Measurements from ENCODE around the gene MOB2.
"Not testable (repeated sequence)": the region's sequence is repeated elsewhere in the genome, so short reads cannot be mapped to it uniquely, and the experiment has no call there.

MOB2 gene

DNA sequence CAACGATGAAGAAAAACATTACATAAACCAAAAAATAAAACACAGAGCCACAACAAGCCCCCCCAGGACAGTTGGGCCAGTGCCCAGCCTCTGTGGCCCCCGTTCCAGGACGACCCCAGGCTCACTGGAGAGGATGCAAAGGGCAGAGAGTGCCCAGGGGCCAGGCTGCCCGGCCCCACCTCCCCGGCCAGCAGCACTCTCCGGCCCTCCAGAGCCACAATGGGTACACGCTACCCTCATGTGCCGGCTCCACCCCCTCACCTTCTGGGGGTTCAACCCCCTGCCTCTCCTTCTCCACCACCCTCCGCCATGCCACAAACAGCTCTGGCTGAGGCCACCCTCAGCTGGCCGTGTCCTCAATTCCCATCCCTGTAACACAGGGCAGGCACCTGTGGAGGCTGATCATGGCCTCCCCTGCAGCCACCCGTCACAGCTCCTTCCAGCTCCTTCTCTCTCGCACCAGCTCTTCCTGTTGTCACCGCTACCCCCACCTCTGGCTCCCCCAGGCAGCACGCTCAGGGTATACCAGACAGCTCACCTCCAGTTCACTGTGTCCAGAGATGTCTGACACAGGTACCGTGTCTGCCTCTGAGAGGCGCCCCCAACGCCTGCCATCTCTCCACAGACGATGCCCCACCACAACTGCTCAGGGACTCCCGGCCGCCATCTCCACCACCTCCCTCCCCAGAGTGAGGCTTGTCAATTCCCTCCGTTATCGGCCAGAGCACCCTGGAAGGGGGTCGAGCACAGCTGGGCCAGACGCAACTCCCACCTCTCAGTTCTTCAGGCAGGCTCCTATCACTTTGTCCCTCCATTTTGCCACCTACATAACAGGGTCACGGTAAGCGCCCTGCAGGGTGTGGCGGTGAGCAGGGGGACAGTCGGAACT lies 30.8 kb upstream of the MOB2 start:
- DNase-seq (ENCODE audit: low spot score) = no peak

DNA sequence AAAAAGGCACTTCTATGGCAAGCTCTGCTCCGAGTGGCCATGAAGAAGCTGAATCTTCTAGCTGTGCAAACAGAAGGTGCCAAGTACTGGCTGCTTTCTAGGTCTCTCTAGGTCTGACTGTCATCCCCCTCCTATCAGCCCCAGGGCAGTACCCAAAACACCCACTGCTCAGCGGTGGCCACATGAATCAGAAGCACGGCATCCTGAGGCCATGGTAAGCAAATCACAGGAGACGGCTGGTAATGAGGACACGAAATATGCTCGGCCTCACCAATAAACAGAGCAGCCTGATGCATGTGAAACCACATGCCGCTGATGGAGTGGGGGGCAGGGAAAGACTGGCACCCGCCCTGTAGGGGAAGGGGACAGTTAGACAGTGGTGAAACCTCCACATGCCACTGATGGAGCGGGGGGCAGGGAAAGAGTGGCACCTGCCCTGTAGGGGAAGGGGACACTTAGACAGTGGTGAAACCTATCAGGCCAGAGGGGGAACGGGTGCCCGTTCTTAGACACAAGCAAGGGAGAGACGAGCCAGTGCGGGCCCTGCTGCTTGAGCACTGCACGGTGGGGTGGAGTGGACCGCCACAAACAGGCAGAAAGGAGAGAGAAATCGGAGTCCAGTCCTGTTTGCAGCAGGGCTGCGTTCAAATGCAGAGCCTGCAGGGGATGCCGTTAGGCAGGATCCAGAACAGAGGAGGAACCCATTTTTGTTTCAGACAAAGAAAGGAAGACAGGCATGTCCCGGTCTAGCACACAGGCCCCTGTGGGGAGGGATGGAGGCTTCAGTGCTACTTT lies 29.9 kb upstream of the MOB2 start:
- DNase-seq (ENCODE audit: low spot score) = no peak

DNA sequence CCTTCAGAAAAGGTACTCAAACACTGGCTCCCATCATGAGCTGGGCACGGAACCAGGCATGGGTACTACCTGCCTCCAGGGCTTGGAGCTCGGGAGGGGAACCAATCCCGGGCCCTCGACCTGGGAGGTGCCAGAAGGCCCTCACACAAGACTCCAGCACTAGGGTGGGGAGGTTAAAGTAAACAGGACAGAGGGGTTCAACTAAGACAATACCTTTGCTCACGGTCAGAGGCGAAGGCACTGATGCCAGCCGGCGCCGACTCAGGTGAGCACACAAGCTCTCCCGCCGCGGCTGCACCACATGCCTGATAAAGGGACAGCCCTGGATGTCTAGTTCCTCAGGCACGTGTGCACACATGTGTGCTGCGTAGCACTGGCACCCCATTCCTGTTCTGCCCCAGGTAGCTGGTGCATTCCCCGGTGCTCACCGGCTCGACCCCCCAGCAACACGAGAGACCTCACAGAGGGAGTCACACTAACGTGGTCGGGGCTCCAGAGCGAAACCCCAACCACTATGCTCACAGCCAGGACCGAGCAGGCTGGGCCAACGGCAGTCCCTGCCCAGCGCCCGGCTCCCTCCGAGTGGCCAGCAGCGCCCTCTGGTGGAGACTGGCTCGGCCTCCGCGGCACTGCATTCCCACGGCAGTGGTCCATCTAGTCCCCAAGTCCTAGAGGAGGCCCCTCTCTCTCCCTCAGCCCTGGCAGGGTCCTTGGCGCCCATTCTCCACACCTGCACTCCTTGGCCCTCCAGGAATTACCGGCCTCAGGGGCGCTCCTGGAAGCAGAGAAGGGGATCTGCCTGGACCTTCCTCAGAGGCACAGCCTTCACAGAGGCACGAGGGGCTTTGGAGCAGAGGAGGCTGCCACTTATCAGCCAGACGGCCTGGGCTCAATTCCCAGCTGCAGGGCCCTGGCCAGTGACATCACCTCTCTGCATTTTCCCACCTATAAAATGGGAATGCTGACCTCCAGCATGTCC lies 28.8 kb upstream of the MOB2 start:
- peak; percentile 65 for DNase-seq (ENCODE audit: low spot score)

DNA sequence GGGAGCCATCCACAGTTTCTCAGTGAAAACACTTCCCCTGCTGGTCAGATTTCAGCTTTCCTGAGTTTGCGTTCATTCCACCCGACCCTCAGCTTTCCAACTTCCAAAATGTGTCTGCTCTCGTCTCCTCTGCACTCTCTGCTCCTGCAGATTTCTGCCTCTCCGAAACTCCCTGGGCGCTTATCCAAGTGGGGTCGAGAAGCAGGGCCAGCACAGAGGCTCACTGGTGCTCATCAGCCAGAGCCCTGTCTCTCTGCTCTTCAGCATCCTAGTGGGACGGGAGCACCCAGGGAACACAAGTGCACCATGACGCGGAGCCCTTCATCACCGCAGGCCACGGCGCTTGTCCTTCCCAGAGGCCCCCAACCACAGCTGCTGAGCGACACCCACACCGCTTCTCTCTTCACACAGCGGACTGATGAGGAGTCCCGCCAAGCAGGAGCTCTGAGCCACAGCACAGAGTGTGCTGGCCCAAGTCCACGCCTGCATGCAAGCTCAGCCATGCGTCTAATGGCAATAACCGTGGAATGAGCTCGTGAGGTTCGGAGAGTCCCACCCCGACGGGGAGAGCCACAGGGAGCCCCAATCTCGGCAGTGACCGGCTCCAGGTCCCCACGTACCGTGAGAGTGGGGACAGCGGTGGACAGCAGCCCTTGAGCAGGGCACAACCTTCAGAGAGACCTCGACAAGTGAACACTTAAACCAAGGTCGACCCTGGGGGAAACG lies 27.9 kb upstream of the MOB2 start:
- DNase-seq (ENCODE audit: low spot score) = no peak

DNA sequence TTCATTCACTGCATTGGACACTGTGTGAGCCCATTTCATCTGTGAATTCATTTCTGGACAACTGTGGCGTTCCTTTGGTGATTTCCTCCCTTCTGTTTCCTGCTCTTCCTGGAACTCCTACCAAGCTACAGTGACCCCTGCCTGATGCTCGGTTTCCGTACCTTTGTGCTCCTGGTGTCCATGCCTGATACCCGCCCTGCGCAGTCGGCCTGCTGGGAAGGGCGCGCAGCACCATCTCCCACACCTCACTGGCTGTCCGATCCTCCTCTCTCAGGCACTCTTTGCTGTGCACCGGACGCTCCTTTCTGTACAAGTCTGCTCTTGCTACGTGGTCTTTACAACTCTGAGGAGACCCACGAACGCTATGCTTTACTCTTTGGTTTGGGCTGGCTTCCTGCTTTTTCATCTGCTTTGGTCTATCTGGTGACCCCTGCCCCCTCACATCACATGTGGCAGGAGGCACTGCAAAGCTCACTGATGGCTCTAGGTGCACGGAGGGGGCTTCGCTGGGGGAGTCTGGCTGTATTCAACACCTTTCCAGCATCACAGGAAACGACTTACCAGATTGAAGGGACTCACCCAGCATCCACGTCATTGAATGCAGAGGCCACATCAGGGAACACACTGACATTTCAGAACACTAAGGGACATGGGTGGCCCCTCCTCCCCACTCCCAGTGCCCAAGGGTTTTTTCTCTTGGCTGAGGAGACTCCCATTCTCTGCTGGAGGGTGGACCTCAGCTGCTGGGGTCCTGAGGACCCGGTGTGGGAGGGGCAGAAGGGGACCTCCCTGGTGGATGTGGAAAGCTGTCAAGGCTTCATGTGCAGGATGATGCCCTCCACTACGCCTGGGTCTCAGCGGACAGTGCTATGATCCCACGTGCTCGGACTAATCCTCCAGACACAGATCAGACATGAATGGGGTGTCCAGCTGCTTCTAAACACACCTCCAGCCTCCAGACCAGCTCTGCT lies 27.0 kb upstream of the MOB2 start:
- DNase-seq (ENCODE audit: low spot score) = no peak

DNA sequence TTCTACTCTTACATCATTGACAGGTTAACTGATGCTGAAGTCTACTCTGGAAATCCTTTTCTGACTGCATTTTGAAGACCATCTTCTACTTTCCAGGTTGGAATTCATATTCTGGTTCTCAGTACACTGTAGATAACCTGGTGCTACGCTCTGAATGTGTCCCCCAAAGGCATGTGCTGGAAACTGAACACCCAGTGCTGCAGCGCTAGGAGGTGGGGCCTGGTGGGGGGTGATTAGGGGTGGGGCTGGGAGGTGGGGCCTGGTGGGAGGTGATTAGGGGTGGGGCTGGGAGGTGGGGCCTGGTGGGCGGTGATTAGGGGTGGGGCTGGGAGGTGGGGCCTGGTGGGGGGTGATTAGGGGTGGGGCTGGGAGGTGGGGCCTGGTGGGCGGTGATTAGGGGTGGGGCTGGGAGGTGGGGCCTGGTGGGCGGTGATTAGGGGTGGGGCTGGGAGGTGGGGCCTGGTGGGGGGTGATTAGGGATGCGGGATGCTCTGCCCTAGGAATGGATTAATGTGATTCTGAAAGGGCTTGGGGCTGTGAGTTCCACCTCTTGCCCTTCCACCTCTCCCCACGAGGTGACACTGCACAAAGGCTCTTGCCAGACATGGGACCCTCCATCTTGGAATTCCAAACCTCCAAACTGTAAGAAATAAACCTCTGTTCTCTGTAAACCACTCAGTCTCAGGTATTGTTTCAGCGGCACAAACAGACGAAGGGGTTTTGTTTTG lies 26.1 kb upstream of the MOB2 start:
- peak; percentile 43 for DNase-seq (ENCODE audit: low spot score)

DNA sequence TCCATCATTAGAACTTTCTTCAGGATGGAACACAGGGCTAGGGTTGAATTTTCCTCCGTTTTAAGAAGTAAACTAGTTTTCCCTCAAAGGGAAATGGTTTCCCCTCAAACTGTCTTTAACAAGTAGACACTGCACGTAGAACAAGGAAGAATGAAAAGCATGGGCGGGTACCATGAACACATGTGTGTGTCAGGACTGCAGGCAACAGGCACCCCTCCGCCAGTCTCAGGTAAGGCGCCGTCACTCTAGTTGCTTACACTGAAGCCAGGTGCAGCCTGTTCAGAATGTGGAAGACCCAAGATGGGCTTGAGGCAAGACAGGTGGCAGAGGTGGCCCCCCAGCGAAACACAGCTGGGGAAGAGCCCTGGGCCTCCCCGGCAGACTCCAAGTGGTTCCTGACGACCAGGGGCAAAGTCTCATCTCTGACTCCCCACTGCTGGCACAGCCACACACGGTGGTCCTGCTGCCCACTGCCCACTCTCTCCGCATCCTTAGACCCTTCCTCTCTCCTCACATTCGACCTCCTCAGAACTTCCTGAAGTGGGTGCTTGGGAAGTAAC lies 25.4 kb upstream of the MOB2 start:
- no peak for DNase-seq (ENCODE audit: low spot score)

DNA sequence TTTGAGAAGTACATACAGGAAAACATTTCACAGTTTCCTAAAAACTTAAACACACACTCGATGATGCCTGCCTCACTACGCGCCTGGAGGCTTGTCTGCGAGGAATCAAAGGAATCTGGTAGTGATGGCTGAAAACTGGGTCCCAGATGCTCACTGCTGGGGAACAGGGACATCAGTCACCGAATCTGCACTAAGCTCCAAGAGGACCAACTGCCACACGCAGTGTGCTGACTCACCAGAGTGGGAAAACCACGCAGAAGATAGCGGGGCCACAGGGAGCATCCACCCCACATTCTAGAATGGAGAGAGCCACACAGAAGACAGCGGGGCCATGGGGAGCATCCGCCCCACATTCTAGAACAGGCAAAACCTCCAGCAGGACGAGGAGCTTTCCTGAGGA lies 24.3 kb upstream of the MOB2 start:
- DNase-seq (ENCODE audit: low spot score) = no peak

DNA sequence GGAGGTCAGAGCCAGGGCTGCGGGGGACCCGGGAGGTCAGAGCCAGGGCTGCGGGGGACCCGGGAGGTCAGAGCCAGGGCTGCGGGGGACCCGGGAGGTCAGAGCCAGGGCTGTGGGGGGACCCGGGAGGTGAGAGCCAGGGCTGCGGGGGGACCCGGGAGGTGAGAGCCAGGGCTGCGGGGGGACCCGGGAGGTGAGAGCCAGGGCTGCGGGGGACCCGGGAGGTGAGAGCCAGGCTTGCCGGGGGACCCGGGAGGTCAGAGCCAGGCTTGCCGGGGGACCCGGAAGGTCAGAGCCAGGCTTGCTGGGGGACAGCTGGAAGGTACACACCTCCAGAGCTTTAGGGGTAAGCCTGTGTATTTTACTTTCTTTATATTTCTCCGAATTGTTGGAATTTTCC lies 23.8 kb upstream of the MOB2 start:
- not testable (repeated sequence) for DNase-seq (ENCODE audit: low spot score)

DNA sequence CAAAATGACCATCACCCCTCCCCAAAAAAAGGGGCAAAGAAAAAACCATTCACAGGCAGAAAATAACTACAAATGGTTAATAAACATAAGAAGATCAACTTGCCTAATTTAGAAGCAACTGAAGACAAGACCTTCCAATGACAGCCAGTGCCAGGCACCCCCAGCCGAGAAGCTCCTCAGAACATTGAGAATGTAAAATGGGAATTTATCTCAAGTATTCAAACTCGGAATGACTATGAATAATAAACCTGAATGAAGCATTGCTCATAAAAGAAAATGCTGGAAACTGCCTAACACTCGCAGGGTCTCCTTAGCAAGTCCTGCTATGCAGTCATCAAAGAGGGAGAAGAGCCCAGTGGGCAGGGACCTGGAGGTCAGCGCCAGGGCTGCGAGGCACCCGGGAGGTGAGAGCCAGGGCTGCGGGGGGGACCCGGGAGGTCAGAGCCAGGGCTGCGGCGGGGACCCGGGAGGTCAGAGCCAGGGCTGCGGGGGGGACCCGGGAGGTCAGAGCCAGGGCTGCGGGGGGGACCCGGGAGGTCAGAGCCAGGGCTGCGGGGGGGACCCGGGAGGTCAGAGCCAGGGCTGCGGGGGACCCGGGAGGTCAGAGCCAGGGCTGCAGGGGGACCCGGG lies 23.2 kb upstream of the MOB2 start:
- no peak for DNase-seq (ENCODE audit: low spot score)

DNA sequence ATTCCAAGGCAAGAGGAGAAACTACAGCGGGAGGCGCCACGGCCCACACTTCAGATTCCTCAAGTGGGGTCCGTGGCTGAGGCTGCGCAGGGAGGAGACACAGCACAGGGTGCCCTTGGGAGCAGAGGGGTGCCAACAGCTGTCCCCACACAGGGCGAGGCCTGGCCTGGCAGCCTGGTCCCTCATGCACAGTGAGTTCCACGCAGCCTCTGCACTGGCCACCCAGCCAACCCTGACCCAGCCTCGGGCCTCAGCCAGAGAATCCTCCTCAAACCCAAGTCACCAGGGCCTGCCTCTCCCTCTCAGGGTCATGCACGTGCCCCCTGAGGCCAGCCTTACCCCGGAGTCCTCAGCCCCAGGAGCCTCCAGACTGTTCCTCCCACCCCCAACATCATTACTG lies 22.4 kb upstream of the MOB2 start:
- no peak for DNase-seq (ENCODE audit: low spot score)

DNA sequence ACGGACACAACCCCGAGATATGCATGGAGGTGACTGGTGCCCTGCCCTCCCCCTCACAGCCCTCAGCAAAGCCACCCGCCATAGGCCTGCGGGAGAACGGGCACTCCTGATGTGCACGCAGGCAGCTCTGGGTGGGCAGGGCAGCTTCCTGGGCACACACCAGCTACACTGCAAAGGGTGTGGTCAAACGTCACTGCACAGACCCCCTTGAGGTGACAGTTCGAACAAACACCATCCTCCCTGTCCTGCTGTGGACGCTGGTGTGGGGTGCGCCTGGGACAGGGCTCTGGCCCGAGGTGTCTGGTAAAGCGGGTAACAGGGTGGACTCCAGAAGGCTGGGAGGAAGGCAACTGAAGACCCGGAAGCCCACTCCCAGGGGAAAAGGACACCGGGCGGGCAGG lies 21.9 kb upstream of the MOB2 start:
- DNase-seq (ENCODE audit: low spot score) = no peak

DNA sequence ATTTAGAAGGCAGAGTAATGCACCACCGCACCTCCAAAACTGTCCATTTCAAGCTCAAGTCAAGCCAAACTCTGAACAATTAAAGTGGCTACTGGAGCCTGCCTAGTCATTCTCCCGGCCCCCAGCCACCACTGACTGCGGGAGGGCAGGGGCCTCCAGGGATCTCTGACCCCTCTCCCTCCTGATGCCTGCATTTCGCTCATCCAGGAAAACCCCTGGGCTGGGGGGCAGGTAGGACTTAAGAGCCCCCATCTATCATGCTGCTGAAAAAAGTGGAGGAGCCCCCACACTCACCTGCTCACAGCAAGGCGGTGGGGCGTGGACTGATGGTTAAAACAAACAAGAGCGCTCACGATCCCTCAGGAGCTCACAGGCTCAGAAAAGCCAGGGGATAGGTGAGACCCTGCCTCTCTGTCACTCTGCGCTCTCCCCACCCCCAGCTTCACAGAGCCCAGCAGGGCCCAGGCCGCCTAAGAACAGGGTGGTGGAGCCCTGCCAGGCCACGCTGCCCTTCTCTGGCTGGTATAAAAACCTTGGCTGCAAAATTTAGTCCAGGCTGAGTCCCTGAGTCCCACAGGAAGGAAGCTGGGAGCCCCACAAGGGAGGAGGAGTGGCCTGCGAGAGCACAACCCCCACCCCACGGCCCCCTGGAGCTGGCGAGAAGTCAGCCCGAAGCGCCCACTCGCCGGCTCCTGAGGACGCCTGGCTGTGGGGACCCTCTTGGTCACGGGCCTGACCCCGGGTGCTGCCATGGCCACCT lies 21.0 kb upstream of the MOB2 start:
- no peak for DNase-seq (ENCODE audit: low spot score)

DNA sequence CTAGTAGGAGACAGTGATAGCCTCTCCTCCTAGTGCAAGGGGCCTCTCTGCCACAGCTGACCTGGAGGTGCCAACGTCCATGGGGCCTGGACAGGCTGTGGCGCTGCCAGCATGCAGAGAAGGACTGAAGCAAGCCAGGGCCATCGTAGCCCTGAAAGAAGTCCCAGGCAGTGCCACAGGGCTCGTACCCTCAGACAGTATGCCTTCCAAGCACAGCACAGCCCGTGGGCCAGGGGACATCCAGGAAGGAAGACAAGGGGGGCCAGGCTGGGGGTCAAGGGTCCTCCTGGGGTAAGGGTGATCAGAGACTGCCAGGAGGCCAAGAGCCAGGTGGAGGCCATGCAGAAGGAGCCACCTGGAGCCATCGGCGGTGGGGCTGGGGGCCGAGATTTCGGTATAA lies 20.4 kb upstream of the MOB2 start:
- no peak for DNase-seq (ENCODE audit: low spot score)

DNA sequence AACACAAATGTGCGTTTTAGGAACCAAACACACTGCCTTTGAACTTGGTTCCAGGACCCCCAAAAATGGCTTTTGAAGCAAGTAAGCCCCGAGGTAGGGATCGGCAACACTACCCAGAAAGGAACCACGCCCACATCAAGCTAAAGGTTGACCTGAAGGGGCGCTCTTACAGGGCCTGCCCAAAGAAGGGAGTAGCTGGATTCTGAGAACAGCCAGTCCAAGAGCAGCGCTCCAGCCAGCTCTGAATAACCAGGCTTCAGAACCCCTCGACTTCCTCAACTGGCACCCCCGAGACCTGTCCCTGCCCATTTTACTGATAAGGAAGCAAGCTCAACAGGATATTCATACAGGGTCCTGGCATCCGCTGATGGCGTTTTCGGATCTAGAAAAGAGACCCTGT lies 18.9 kb upstream of the MOB2 start:
- no peak for DNase-seq (ENCODE audit: low spot score)

DNA sequence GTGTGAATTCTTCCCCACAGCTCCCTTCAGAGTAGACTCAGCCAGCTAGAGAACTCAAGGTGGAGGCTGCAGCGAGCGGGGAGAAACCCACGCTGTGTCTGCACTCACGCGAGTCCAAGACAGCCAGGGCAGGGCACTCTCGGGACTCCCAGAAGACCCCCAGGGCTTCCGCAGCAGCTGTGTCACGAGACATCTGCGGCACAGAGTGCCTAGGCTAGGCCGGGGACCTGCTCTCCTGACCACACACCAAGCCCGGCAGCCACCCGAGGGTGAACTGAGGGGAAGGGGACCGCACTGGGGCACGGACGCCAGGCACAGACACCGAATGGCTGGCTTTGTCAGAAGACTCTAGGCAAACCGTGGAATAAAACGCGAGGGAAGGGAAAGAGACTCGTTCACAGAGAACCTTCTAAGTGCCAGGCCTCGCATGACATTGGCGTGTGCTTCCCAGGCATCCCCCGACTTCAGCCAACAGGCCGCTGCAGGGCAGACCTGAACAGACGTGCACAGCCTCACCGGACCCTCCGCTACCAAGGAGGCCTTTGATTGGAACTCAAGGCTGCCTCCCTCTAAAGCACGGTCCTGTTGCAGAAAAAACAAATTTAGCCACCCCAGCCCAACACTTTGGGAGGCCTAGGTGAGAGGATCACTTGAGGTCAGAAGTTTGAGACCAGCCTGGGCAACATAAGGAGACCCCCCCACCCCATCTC lies 18.2 kb upstream of the MOB2 start:
- DNase-seq (ENCODE audit: low spot score) = no peak

DNA sequence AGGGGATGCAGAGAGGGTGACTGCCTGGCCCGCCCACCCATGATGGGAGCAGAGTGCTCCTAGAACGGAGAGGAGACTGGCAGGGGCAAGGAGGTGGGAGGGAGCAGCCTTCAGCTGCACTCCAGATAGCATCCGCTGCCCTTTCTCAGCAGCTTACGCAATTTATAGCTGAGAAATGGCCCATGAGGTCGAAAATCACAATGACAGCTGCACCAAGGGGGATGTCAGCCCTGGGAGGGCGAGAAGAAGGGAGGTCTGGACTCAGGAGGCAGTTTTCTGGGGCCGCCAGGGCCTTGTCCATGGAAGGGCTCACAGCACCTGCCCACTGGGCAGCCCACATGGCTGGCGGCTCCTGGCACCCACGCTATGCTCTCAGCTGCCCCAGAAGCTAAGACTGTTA lies 17.6 kb upstream of the MOB2 start:
- DNase-seq (ENCODE audit: low spot score) = no peak
